Activated effector memory CD4-positive, alpha-beta T cell treated with Interleukin-2 at 50 U/mL for 16 hours (primary cell): ENCODE measurements around the gene WNT8A.
"Not testable (repeated sequence)": the region's sequence is repeated elsewhere in the genome, so short reads cannot be mapped to it uniquely, and the experiment has no call there.

Source experiments
- DNase-seq: peaks from one replicate; pipeline ENCODE4 v3.0.0-alpha.2; 2020

Gene WNT8A

GRCh38 chr5:138083702-138084101 is at the start of gene WNT8A:
TSS of gene WNT8A (plus strand) at chr5:138084033. CDS start at chr5:138084128, 95 bp downstream.
- DNase-seq: no peak

GRCh38 chr5:138035605-138036537 is 48.0 kb upstream of the WNT8A start:
- DNase-seq: peak; percentile 36

GRCh38 chr5:138037271-138037670 is 46.6 kb upstream of the WNT8A start:
- no peak for DNase-seq

- no peak for DNase-seq
Observed at GRCh38 chr5:138037907-138038633, 45.8 kb upstream of the WNT8A start.

GRCh38 chr5:138038826-138039225 is 45.0 kb upstream of the WNT8A start:
- DNase-seq: no peak

GRCh38 chr5:138045283-138045682 is 38.5 kb upstream of the WNT8A start:
- not testable (repeated sequence) for DNase-seq

GRCh38 chr5:138051441-138052296 is 32.2 kb upstream of the WNT8A start:
- DNase-seq: no peak

GRCh38 chr5:138052718-138053117 is 31.1 kb upstream of the WNT8A start:
- not testable (repeated sequence) for DNase-seq

GRCh38 chr5:138053554-138053953 is 30.3 kb upstream of the WNT8A start:
- no peak for DNase-seq

- DNase-seq: no peak
Observed at GRCh38 chr5:138054206-138054605, 29.6 kb upstream of the WNT8A start.

- no peak for DNase-seq
Observed at GRCh38 chr5:138054847-138055558, 28.8 kb upstream of the WNT8A start.

- DNase-seq: no peak
Observed at GRCh38 chr5:138064526-138064925, 19.3 kb upstream of the WNT8A start.

GRCh38 chr5:138065102-138065501 is 18.7 kb upstream of the WNT8A start:
- no peak for DNase-seq

GRCh38 chr5:138067945-138068344 is 15.9 kb upstream of the WNT8A start:
- DNase-seq: no peak

GRCh38 chr5:138068742-138069600 is 14.9 kb upstream of the WNT8A start:
- peak; percentile 50 for DNase-seq

GRCh38 chr5:138070026-138070425 is 13.8 kb upstream of the WNT8A start:
- DNase-seq: not testable (repeated sequence)

- DNase-seq: peak; percentile 11
Observed at GRCh38 chr5:138077064-138077696, 6.7 kb upstream of the WNT8A start.

GRCh38 chr5:138078006-138078643 is 5.7 kb upstream of the WNT8A start:
- DNase-seq: no peak

- no peak for DNase-seq
Observed at GRCh38 chr5:138082033-138082432, 1.8 kb upstream of the WNT8A start.

- no peak for DNase-seq
Observed at GRCh38 chr5:138091685-138092084, 7.9 kb downstream of the WNT8A start.
